Stimulated activated CD8-positive, alpha-beta memory T cell treated with anti-CD3 and anti-CD28 coated beads, Interleukin-2, amount 100 ng/mL, for 48 hours (primary cell): ENCODE data around the gene KCNG4.
"Not testable (repeated sequence)": the region's sequence is repeated elsewhere in the genome, so short reads cannot be mapped to it uniquely, and the experiment has no call there.

Experiments used
- DNase-seq, 2 donors: peaks; one replicate each; pipeline ENCODE4 v3.0.0-alpha.2; 2020; ENCODE audit warnings: low read depth in 2 of 2

The KCNG4 gene

GRCh38 chr16:84234321-84235241 is 5.2 kb downstream of the KCNG4 start:
- no peak for DNase-seq

GRCh38 chr16:84233748-84234147 is 6.1 kb downstream of the KCNG4 start:
- no peak for DNase-seq

GRCh38 chr16:84232969-84233368 is 6.8 kb downstream of the KCNG4 start:
- no peak for DNase-seq

GRCh38 chr16:84232060-84232459 is 7.8 kb downstream of the KCNG4 start:
- no peak for DNase-seq

- DNase-seq, result no peak
Observed at GRCh38 chr16:84229471-84229870, 10.3 kb downstream of the KCNG4 start.

DNA sequence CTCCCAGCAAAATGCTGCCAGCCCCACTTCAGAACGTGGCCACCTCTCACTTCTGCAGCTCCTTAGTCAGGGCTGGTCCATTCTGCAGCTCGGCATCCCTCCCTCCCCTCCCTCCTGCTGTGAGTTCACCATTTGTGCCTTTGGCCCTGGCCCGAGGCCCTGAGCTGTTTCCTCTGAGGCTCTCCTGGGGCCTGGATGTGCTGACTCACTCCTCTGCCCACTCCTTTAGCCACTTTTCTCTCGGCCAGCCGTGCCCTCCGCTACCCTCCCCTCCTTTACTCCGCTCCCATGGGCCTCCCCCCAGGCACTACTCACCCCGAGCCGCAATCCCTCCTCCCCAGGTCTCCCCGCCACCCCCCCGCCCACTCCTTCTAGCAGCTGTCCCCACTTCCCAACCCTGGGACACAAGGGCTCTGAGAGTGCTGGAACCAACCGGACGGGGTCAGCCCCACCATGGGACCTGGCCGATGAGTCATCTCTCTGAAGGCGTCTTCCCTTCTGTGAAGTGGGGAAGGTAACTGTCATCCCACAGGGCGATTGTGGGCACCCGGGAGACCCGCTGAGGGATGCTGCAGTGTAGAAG is 11.5 kb downstream of the KCNG4 start:
- no peak for DNase-seq

DNA sequence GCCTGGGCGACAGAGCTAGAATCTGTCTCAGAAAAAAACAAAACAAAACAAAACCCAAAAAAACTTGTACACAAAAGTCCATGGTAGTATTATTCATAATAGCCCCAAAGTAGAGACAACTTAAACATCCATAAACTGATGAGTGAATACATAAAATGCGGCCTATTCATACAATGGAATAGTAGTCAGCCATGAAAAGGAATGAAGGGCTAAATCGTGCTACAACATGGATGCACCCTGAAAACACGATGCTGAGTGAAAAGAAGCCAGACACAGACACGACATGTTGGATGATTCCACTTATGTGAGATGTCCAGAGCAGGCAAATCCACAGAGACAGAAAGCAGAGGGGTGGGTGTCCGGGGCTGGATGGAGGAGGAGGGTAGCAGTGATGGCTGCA is 12.3 kb downstream of the KCNG4 start:
- DNase-seq, result no peak

- no peak for DNase-seq
Observed at GRCh38 chr16:84226026-84226425, 13.8 kb downstream of the KCNG4 start.

- no peak for DNase-seq
Observed at GRCh38 chr16:84225571-84225970, 14.2 kb downstream of the KCNG4 start.

DNA sequence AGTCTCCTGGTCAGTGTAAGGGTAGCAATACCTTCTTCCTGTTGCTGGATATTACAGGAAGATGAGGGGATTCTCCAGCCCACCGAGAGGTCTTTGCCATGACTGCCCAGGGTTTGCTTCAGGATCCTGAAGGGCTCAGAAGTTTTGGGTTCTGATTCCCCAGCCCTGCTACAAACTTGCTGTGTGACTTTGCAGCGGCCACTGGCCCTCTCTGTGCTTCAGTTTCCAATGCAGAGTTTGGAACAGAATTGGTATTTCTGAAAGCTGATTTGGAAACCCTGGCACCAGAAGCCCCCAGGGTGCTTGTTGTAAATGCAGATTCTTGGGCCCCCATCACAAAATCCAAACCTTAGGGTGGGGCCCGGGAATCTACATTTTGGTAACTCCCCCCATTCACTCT is 14.7 kb downstream of the KCNG4 start:
- no peak for DNase-seq

DNA sequence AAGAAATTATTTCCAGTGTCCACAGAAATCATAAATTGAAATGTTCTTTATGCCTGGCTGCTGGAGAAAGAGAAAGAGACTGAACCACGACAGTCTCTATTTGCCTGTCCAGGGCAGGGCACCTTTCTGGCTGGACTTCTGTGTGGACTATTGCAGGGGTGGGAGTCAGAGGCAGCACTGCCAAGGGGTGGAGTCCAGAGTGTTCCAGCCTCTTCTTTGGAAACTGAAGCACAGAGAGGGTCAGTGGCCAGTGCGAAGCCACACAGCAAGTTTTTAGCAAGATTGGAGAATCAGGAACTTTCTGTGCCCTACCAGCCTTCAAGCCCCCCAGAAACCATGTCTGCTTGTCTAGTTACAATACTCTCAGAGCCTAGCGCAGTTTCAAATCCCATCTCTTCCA is 15.3 kb downstream of the KCNG4 start:
- DNase-seq, result no peak

DNA sequence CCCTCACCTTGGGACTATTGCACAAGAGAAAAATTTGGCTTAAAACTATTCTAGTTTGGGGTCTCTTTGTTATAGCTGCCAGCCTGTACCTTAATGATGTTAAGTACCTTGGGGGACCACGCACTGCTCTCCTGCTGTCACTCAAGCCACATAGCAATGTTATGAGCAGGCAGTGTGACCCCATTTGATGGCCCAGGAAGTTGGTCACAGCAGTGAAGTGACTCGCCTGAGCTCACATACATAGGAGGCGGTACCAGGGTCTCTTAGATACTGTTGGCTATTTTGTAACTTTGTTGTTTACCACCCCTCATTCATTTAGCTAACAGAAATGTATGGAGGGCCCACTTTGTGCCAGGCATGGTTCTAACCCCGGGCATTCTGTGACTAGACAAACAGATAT is 16.4 kb downstream of the KCNG4 start:
- no peak for DNase-seq

DNA sequence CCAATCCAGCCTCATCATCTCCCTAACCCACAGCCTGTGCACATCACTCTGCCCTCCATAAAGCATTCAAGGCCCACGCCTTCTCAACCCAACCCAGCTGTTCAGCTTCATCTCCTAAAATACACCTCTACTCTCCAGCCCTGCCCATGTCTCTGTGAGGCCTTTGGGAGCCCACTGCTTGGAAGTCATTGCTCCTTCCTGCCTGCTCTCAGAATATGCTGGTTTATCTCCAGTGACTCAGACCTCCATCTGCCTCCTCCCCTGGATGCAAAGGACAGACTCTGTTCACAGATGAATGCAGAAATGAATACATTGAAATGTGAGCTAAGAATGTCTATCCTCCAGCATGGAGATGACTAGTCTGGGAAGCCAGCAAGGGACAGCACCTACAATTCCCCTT is 19.0 kb downstream of the KCNG4 start:
- no peak for DNase-seq

- no peak for DNase-seq
Observed at GRCh38 chr16:84218956-84219355, 20.9 kb downstream of the KCNG4 start.

DNA sequence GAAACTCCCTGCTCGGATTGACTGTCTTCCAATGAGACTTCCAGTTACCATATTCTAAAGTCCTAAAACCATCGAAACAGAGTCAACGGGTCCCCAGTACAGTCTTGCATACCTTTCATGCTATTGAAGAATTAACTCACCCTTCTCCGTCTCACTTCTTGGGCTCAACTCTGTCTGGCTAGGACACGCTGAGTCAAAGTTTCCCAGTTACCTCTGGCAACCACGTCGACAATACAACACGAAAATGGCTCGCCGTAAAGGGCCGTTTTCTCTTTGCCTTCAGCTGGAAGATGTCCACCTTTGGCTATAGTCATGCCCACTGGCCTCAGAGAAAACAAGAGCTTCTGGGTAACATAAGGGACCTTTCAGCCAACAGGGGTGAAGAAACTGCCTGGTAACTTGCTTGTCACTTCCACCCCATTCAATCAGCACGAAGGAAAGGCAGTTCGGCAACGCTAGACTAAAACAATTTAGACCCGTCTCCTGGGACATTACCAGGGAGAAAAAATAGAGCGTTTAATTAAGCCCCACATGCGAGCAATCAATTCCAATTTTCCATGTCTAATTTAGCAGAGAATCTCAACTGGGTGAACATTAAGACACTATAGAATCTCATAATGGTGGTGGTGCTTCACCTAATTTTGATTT is 21.5 kb downstream of the KCNG4 start:
- DNase-seq, result no peak

GRCh38 chr16:84216144-84216543 is 23.7 kb downstream of the KCNG4 start:
- DNase-seq, result not testable (repeated sequence)

DNA sequence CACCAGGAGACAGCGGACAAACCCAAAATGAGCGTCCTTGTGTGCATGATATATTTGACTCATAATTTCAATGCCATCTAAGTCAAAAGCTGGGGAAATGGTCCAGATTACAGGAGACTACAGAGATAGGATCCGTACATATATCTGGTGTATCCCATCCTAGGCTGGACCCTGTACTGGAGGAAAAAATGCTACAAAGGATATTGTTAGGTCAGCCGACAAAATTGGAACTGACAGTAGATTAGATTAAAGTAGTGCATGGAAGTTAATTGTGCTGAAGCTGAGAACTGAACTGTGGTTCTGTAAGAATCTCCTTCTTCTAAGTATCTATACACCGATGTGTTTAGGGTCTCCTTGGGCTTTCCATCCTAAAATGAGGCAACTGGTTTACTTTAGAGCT is 24.3 kb downstream of the KCNG4 start:
- DNase-seq, result no peak

GRCh38 chr16:84214451-84215066 is 25.3 kb downstream of the KCNG4 start:
- DNase-seq, result no peak

DNA sequence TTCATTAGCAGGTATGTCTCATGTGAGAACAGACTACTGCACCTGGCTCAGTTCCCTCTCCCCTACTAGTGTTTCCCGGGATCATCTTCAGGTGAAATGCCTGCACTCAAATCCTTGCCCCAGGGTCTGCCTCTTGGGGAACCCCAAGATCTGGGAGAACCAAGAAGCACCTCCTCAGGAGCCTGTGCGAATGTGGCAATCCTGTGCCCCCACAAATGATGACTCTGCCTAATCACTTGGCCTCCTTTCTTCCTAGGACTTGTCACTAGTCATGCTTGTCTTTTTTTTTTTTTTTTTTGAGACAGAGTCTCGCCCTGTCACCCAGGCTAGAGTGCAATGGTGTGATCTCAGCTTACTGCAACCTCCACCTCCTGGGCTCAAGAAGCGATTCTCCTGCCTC is 27.2 kb downstream of the KCNG4 start:
- no peak for DNase-seq

DNA sequence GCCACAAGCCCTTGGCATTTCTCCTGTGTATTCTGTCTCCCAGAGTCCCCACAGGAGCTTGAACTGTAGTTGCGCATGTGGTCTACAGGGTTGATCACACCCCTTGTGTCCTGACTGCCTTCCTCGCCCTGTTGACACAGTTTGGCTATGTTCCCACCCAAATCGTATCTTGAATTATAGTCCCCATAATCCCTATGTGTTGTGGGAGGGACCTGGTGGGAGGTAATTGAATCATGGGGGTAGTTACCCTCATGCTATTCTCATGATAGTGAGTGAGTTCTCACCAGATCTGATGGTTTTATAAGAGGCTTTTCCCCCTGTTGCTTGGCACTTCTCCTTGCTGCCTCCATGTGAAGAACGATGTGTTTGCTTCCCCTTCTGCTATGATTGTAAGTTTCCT is 27.7 kb downstream of the KCNG4 start:
- no peak for DNase-seq

GRCh38 chr16:84209989-84210388 is 29.8 kb downstream of the KCNG4 start:
- DNase-seq, result no peak

DNA sequence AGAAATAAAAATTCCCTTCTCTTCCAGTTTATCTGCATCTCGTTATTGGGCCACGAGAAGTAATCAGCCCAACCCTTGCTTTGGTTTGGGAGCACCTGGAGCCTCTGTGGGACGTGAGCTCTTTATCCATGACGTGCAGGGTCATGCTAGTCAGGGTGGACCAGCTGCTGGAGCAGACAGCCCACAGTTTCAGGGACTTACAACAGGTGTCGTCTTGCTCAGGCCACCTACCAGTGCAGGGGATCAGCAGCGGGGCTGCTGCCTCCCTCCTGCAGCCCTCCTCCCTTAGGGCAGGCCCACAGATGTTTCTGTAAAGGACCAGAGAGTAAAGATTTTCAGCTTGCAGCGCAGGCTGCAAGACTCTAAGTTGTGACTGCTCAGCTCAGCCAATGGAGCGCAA is 31.9 kb downstream of the KCNG4 start:
- DNase-seq, result no peak

DNA sequence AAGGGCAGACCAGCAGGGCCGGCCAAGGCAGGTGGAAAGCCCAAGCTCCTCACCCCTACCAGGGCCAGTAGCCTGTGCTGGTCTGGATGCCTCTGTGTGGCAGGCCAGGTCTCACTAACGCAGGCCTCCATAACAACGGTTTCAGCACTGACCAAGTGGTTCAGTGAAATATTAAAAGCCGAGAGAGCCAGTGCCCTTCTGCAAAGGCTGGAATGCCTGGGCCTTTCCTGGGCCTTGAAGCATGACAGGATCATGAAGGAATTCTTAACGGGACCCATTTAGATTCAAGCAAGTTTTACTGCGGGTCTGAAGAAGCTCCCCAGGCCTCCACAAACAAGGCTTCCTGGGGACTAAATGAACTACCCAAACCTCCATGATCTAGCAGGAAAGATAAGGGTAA is 32.6 kb downstream of the KCNG4 start:
- DNase-seq, result no peak
